BJ (cell line): ENCODE measurements around the gene L3MBTL4. TPM values are rescaled to one million over a fixed set of nuclear protein-coding genes. Genes with fewer than 3 reads are reported as not detected.

ENCODE experiments used
- CTCF ChIA-PET: fragments of 350-600 bp; formaldehyde crosslinking; extraction: SDS; loops from one replicate; lab custom pipeline; 2021; ENCODE audit warnings: antibody characterized with exemption, inconsistent platforms; lab: Yijun Ruan, JAX
- POLR2A ChIA-PET: fragments of 300-600 bp; sonication (Branson Sonifier 250); formaldehyde crosslinking; extraction: SDS; loops from one replicate; lab custom pipeline; 2021; ENCODE audit warnings: antibody characterized with exemption; lab: Charles Lee
- DNase-seq: peaks from one replicate; pipeline ENCODE4 v3.0.0-alpha.2; 2011; ENCODE audit warnings: low read depth
- H3K27me3 ChIP-seq: 2 replicates; pipeline ENCODE4 v1.6.0; 2011; ENCODE audit warnings: low read length; ENCODE audit not compliant: control insufficient read depth, insufficient read depth
- H3K36me3 ChIP-seq: 2 replicates; pipeline ENCODE4 v1.5.1; 2011; ENCODE audit warnings: low read length; ENCODE audit not compliant: control insufficient read depth, insufficient read depth
- H3K4me3 ChIP-seq: 2 replicates; pipeline ENCODE4 v1.5.1; 2011; ENCODE audit warnings: low read depth, mild to moderate bottlenecking, control low read depth, low read length
- polyA plus RNA-seq: library from polyadenylated mRNA; depleted of rRNA; stranded (reverse); fragments of >200 nt; gene quantifications from 2 replicates; pipeline ENCODE4 v1.2.3, GENCODE V29; 2011
- TF ChIP-seq, protein P1 (sequence below): IDR thresholded peaks from 2 replicates; pipeline ENCODE4 v1.5.1; 2011; ENCODE audit warnings: low read depth, mild to moderate bottlenecking, control low read depth, inconsistent platforms, low read length, moderate library complexity; ENCODE audit not compliant: insufficient read depth

Gene L3MBTL4
- polyA plus RNA-seq, 1 experiment: not detected

DNA sequence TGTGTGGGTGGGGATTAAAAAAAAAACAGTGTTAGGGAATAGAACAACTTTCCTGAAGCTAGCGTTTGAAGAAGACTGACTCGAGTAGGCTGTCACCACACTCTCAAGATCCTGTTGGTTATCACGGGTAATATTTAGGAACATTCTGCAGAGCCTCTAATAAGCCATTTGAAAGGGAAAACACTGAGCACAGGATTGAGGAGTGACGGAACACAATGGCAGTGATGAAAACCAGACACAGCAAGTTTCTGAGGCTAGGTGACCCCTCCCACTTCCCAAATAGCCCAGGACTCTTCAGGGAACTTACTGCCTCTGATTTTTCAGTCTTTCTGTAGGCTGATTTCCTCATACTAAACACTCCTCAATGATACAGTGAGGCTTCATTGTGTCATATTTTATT lies 431.2 kb downstream of the L3MBTL4 start:
- ChIA-PET CTCF (no interaction called here), POLR2A (no interaction called here)
- H3K4me3 ChIP-seq: no peak overlapping the region
- no peaks in the 10 kb centered on the region for H3K36me3 ChIP-seq
- TF ChIP-seq, protein P1, sequence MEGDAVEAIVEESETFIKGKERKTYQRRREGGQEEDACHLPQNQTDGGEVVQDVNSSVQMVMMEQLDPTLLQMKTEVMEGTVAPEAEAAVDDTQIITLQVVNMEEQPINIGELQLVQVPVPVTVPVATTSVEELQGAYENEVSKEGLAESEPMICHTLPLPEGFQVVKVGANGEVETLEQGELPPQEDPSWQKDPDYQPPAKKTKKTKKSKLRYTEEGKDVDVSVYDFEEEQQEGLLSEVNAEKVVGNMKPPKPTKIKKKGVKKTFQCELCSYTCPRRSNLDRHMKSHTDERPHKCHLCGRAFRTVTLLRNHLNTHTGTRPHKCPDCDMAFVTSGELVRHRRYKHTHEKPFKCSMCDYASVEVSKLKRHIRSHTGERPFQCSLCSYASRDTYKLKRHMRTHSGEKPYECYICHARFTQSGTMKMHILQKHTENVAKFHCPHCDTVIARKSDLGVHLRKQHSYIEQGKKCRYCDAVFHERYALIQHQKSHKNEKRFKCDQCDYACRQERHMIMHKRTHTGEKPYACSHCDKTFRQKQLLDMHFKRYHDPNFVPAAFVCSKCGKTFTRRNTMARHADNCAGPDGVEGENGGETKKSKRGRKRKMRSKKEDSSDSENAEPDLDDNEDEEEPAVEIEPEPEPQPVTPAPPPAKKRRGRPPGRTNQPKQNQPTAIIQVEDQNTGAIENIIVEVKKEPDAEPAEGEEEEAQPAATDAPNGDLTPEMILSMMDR: no peak
- DNase-seq: no peak
- no peaks in the 10 kb centered on the region; the same call in 1 of the 2 replicates for H3K27me3 ChIP-seq

DNA sequence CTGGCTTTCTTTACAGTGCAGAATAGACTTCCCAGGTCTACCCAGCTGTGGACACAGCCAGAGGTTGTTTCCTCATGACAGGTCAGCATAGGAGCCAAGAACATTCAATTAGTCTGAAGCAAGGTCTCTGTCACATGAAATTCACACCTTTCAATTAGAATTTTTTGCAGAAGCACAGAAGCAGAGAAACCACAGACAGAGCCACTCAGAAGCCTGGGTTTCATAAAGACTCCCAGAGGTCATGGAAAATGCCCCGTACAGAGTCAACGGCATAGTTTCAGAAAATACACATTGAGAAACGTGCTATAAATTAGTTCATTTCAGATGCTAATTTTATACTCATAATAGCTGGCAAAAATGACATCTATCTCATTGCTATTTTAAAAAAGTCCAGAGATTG lies 432.4 kb downstream of the L3MBTL4 start:
- TF ChIP-seq, protein P1: no peak
- DNase-seq: no peak
- Histone ChIP-seq H3K4me3 (no peak overlapping the region), H3K27me3 (no peaks in the 10 kb centered on the region; the same call in 1 of the 2 replicates), H3K36me3 (no peaks in the 10 kb centered on the region)
- CTCF ChIA-PET: no interaction called here
- POLR2A ChIA-PET: no interaction called here

DNA sequence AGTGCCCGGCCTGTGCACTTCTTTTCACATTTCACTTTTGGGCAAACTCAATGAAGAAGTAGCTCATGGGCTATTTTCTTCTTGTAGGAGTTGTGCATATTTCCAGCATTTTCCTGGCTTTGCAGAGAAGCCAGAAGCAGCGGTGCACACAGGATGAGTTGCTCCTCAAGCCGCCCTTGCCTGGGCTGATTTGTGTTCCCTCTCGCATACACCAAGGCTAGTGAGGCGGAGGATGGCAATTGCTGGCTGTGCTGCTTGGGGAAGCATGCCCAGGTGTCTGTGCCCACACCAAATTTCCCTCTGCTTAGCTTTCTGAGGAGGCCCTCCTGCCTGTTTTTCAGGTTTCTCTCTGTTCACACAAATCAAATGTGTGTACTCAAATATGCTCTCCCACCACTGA lies 434.0 kb downstream of the L3MBTL4 start:
- Histone ChIP-seq H3K27me3 (no peaks in the 10 kb centered on the region; the same call in 1 of the 2 replicates), H3K4me3 (no peak overlapping the region), H3K36me3 (no peaks in the 10 kb centered on the region)
- TF ChIP-seq, protein P1: no peak
- ChIA-PET POLR2A (interaction anchor here (0.7 kb wide), 1 partner anchor 1214 kb away, joined by 5 read pairs; no protein-coding TSS in a partner anchor), CTCF (no interaction called here)
- no peak for DNase-seq

DNA sequence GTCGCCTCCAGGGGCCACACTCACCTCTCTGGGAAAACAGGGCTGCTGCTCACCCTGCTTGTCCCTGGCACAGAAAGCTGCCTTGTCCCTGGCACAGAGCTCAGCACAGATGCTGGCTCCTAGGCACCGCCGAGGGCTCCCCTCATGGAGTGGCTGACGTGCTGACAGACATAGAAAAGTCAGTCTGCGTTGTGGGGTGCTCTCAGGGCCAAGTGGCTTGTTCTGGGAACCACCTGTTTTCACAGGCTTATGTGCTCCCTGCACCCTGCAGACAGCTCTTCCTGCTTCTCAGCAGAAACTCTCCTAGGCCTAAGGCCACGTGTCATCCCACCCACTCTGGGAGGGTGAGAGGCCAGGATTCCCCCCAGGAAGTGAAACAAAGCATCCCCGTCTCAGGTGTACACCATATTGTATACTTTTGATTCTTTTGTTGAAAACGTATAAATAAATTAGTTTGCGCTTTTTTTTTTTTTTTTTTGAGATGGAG lies 434.7 kb downstream of the L3MBTL4 start:
- ChIA-PET POLR2A (interaction anchor here (0.7 kb wide), 1 partner anchor 1215 kb away, joined by 5 read pairs; no protein-coding TSS in a partner anchor), CTCF (no interaction called here)
- no peaks in the 10 kb centered on the region for H3K36me3 ChIP-seq
- TF ChIP-seq, protein P1: no peak
- no peak for DNase-seq
- no peak overlapping the region for H3K4me3 ChIP-seq
- H3K27me3 ChIP-seq: no peaks in the 10 kb centered on the region; the same call in 1 of the 2 replicates

DNA sequence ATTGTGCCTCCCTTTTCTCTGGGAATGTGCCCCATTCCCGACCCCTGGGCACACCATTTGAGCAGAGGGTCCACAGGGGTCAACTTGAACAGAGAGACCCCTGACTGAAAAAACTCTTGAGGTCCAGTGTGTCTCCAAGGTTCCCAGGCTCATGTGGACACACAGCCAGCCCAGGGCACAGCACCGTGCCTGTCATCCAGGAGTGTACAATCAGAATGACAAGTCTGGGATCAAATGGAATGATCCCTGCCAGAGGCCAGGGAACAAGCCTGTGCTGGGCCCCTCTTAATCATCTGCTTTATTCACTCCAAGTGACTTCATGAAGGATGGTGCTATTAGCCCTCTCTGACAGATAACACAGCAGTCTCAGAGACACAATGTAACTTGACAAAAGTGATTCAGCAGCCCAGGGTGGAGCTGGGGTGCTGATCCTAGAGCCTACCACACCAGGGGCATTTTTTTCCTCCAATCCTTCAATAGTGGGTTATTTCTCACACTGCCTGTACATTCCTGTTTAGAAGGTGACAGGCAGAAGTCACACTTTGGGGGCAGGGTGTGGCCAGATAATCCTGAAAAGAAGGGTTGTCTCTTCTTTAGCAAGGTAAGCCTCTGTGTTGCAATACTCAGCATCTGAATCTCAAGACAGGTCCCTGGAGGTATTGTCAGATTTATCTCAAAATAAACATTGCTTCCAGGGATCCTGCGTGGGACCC lies 435.4 kb downstream of the L3MBTL4 start:
- POLR2A ChIA-PET: no interaction called here
- no peak for DNase-seq
- TF ChIP-seq, protein P1: no peak
- CTCF ChIA-PET: interaction anchor here (0.5 kb wide), 1 partner anchor 752 kb away, joined by 3 read pairs; no protein-coding TSS in a partner anchor
- Histone ChIP-seq H3K4me3 (no peak overlapping the region), H3K27me3 (no peaks in the 10 kb centered on the region; the same call in 1 of the 2 replicates), H3K36me3 (no peaks in the 10 kb centered on the region)
